Measurements from ENCODE around the gene SLC44A5.

DNA sequence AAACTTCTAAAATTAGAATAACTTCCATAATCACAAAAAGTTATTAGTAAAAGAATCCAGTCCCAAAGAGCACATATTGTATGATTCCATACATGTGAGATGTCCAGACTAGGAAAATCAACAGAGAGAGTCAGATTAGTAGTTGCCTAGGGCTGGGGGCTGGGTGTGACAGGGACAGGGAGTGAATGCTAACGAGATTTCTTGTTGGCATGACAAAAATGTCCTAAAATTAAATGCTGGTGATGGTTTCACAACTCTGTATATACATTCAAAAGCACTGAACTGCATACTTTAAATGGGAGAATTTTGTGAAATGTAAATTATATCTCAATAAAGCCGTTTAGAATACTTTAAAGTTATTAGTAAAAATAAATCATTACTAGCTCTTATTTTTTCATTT is 92.2 kb downstream of the SLC44A5 start:
- TF ChIP-seq, protein P1, sequence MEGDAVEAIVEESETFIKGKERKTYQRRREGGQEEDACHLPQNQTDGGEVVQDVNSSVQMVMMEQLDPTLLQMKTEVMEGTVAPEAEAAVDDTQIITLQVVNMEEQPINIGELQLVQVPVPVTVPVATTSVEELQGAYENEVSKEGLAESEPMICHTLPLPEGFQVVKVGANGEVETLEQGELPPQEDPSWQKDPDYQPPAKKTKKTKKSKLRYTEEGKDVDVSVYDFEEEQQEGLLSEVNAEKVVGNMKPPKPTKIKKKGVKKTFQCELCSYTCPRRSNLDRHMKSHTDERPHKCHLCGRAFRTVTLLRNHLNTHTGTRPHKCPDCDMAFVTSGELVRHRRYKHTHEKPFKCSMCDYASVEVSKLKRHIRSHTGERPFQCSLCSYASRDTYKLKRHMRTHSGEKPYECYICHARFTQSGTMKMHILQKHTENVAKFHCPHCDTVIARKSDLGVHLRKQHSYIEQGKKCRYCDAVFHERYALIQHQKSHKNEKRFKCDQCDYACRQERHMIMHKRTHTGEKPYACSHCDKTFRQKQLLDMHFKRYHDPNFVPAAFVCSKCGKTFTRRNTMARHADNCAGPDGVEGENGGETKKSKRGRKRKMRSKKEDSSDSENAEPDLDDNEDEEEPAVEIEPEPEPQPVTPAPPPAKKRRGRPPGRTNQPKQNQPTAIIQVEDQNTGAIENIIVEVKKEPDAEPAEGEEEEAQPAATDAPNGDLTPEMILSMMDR (IDR thresholded peaks at IDR 0.05) = no peak
- TF ChIP-seq POLR2A (IDR thresholded peaks at IDR 0.05) = no peak
